Karpas-422 (cell line): Measurements from ENCODE around the gene GNAS. TPM values are rescaled to one million over a fixed set of nuclear protein-coding genes. Genes with fewer than 3 reads are reported as not detected.

Experiments
- DNase-seq: peaks from one replicate; pipeline ENCODE4 v3.0.0-alpha.2; 2015
- H2AFZ ChIP-seq: fragments of 200-600 bp; sonication (generic); 2 replicates; pipeline ENCODE4 v1.6.1; 2014; ENCODE audit warnings: antibody characterized with exemption, low read length, mixed read lengths
- H3K27ac ChIP-seq: fragments of 200-600 bp; sonication (generic); 2 replicates; pipeline ENCODE4 v1.5.1; 2014; ENCODE audit warnings: mild to moderate bottlenecking, low read length, moderate library complexity
- H3K27me3 ChIP-seq: fragments of 200-600 bp; sonication (generic); 2 replicates; pipeline ENCODE4 v1.6.1; 2014; ENCODE audit warnings: low read length, mixed read lengths
- H3K36me3 ChIP-seq: fragments of 200-600 bp; sonication (generic); 2 replicates; pipeline ENCODE4 v1.6.1; 2014; ENCODE audit warnings: low read length, mixed read lengths; ENCODE audit not compliant: insufficient read depth
- H3K4me1 ChIP-seq: fragments of 200-600 bp; sonication (generic); 2 replicates; pipeline ENCODE4 v1.6.1; 2014; ENCODE audit warnings: mild to moderate bottlenecking, low read length, mixed read lengths
- H3K4me2 ChIP-seq: fragments of 200-600 bp; sonication (generic); 2 replicates; pipeline ENCODE4 v1.6.1; 2014; ENCODE audit warnings: low read length, low read depth, mild to moderate bottlenecking; ENCODE audit not compliant: poor library complexity, severe bottlenecking
- H3K4me3 ChIP-seq: fragments of 200-600 bp; sonication (generic); 2 replicates; pipeline ENCODE4 v1.5.1; 2014; ENCODE audit warnings: mild to moderate bottlenecking, antibody characterized with exemption, low read length, mixed read lengths
- H3K79me2 ChIP-seq: fragments of 200-600 bp; sonication (generic); 2 replicates; pipeline ENCODE4 v1.6.1; 2014; ENCODE audit warnings: mild to moderate bottlenecking, low read length, mixed read lengths
- H3K9ac ChIP-seq: fragments of 200-600 bp; sonication (generic); 2 replicates; pipeline ENCODE4 v1.6.0; 2014; ENCODE audit warnings: low read length
- H3K9me2 ChIP-seq: fragments of 200-600 bp; sonication (generic), shearing (Covaris generic); replicated peaks from 2 replicates; pipeline ENCODE4 v1.6.0; 2014; ENCODE audit warnings: mild to moderate bottlenecking, low read length, moderate library complexity; ENCODE audit not compliant: insufficient read depth
- H3K9me3 ChIP-seq: fragments of 300-700, 200-600 bp; sonication (generic); 2 replicates; pipeline ENCODE4 v1.6.1; 2014; ENCODE audit warnings: low read length, mixed read lengths
- H4K20me1 ChIP-seq: fragments of 200-600 bp; sonication (generic); 2 replicates; pipeline ENCODE4 v1.6.1; 2014; ENCODE audit warnings: mild to moderate bottlenecking, antibody characterized with exemption, low read length, low read depth; ENCODE audit not compliant: insufficient read depth
- total RNA-seq: library from RNA; depleted of rRNA; stranded (reverse); fragments of >200 nt; shearing (Covaris generic); gene quantifications from 2 replicates; pipeline ENCODE4 v1.2.3, GENCODE V29; 2014; ENCODE audit warnings: low replicate concordance

Gene GNAS
- total RNA-seq, 1 experiment from 2014 or later = 624 TPM

DNA sequence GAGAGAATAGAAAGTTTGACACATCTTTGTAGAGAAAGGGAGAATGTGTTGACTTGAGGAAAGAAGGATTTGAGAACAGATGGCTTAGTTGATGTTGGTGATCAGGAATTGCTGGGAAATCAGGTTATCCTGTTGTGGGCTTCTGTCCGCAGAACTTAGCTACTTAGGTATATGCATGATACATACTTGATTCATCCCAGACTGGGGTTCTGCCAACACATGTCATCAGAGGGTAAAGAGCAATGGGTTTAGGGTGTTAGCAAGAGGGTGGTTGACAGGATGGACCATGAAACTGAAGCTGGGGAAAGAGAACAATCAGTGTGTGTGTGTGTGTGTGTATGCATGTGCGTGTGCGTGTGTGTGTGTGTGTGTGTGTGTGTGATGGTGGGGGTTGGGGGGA, 78.0 kb downstream of the GNAS start:
- Histone ChIP-seq H3K4me1 (peaks cover 16% of the 10 kb centered on the region), H3K9ac (no peak overlapping the region), H3K36me3 (no peaks in the 10 kb centered on the region), H3K27ac (no peak overlapping the region), H3K9me3 (no peaks in the 10 kb centered on the region), H3K79me2 (no peaks in the 10 kb centered on the region), H3K9me2 (no peaks in the 10 kb centered on the region), H3K4me3 (no peak overlapping the region), H2AFZ (no peak overlapping the region), H3K27me3 (no peaks in the 10 kb centered on the region), H3K4me2 (peak overlapping the region; percentile 40), H4K20me1 (no peaks in the 10 kb centered on the region)
- no peak for DNase-seq

DNA sequence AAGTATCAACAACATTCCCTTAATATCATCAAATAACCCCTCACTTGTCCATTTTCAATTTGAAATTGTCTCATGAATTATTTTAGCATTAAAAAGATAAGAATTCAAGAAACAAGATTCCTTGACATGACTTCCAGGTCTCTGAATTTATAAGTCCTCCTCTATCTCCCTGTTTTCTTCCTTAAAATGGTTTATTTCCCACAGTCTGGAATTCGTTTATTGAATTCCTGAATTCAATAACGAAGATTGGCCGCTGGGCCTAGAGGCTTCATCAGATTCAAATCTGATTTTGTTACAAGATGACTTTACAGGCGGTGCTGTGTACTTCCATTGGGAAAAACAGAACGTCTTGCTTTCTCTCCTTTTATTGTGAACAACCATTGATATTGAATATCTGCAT, 79.7 kb downstream of the GNAS start:
- no peak overlapping the region for H3K9ac ChIP-seq
- no peak overlapping the region for H3K4me3 ChIP-seq
- peaks cover 16% of the 10 kb centered on the region for H3K4me1 ChIP-seq
- H3K27me3 ChIP-seq = no peaks in the 10 kb centered on the region
- no peak overlapping the region for H3K27ac ChIP-seq
- no peaks in the 10 kb centered on the region for H3K9me3 ChIP-seq
- no peak for DNase-seq
- H3K79me2 ChIP-seq = no peaks in the 10 kb centered on the region
- H3K4me2 ChIP-seq = no peak overlapping the region
- no peaks in the 10 kb centered on the region for H3K9me2 ChIP-seq
- no peaks in the 10 kb centered on the region for H4K20me1 ChIP-seq
- no peak overlapping the region for H2AFZ ChIP-seq
- no peaks in the 10 kb centered on the region for H3K36me3 ChIP-seq

DNA sequence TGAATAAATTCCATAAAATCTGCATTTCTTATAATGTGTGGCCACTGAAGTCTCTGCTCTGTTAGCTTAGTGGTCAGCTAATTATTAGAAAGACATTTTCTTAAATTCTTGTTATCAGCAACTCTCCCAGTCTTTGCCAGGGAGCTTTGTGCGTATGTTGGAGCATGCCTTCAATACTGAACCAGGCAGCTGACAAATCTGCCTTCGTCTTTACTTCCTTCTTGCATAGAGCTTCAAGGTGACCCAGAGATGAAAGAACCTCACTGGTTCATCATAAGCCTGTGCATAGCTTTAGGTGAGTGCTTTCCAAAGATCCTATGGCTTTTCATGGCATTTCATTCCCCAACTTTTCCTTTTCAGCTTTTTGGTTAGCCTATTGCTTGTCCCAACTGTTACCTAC, 85.6 kb downstream of the GNAS start:
- Histone ChIP-seq H3K27me3 (no peaks in the 10 kb centered on the region; the same call in 1 of the 2 replicates), H3K9ac (no peak overlapping the region), H3K79me2 (no peaks in the 10 kb centered on the region), H3K9me3 (no peaks in the 10 kb centered on the region), H3K4me1 (peaks cover 14% of the 10 kb centered on the region), H3K9me2 (no peaks in the 10 kb centered on the region), H3K4me2 (peak overlapping the region; percentile 24), H3K27ac (no peak overlapping the region), H3K36me3 (no peaks in the 10 kb centered on the region), H2AFZ (0 out of 2 replicates have a peak overlapping the region, but pooled peaks have one; percentile 38), H3K4me3 (no peak overlapping the region), H4K20me1 (no peaks in the 10 kb centered on the region)
- no peak for DNase-seq

- DNase-seq = peak; percentile 56
- Histone ChIP-seq H3K27me3 (no peaks in the 10 kb centered on the region; the same call in 1 of the 2 replicates), H3K9ac (no peak overlapping the region), H3K4me2 (peak overlapping the region; percentile 24), H2AFZ (0 out of 2 replicates have a peak overlapping the region, but pooled peaks have one; percentile 38), H3K79me2 (no peaks in the 10 kb centered on the region), H3K27ac (no peak overlapping the region), H3K4me1 (peaks cover 14% of the 10 kb centered on the region), H3K9me3 (no peaks in the 10 kb centered on the region), H3K36me3 (no peaks in the 10 kb centered on the region), H3K4me3 (no peak overlapping the region), H3K9me2 (no peaks in the 10 kb centered on the region), H4K20me1 (no peaks in the 10 kb centered on the region)
Measured at GRCh38 chr20:58938541-58938940, 86.0 kb downstream of the GNAS start.

GRCh38 chr20:58941471-58941870, 89.0 kb downstream of the GNAS start:
- no peak for DNase-seq
- no peaks in the 10 kb centered on the region for H3K79me2 ChIP-seq
- no peaks in the 10 kb centered on the region for H4K20me1 ChIP-seq
- H3K4me1 ChIP-seq = peaks cover 19% of the 10 kb centered on the region
- no peak overlapping the region for H2AFZ ChIP-seq
- no peak overlapping the region for H3K9ac ChIP-seq
- H3K9me2 ChIP-seq = no peaks in the 10 kb centered on the region
- H3K4me3 ChIP-seq = no peak overlapping the region
- H3K4me2 ChIP-seq = no peak overlapping the region
- H3K27me3 ChIP-seq = no peaks in the 10 kb centered on the region; the same call in 1 of the 2 replicates
- no peaks in the 10 kb centered on the region for H3K9me3 ChIP-seq
- no peaks in the 10 kb centered on the region for H3K36me3 ChIP-seq
- H3K27ac ChIP-seq = no peak overlapping the region

- DNase-seq = no peak
- no peaks in the 10 kb centered on the region for H3K9me2 ChIP-seq
- no peaks in the 10 kb centered on the region for H3K79me2 ChIP-seq
- no peak overlapping the region for H3K27ac ChIP-seq
- no peak overlapping the region for H2AFZ ChIP-seq
- H3K4me3 ChIP-seq = no peak overlapping the region
- peaks cover 19% of the 10 kb centered on the region for H3K4me1 ChIP-seq
- H3K36me3 ChIP-seq = no peaks in the 10 kb centered on the region
- H3K9ac ChIP-seq = no peak overlapping the region
- H3K27me3 ChIP-seq = no peaks in the 10 kb centered on the region; the same call in 1 of the 2 replicates
- H3K9me3 ChIP-seq = no peaks in the 10 kb centered on the region
- no peak overlapping the region for H3K4me2 ChIP-seq
- no peaks in the 10 kb centered on the region for H4K20me1 ChIP-seq
Measured at GRCh38 chr20:58942549-58942948, 90.0 kb downstream of the GNAS start.

- H3K27ac ChIP-seq = no peak overlapping the region
- no peaks in the 10 kb centered on the region for H3K27me3 ChIP-seq
- DNase-seq = no peak
- peaks cover 5% of the 10 kb centered on the region for H3K4me1 ChIP-seq
- no peaks in the 10 kb centered on the region for H4K20me1 ChIP-seq
- H3K79me2 ChIP-seq = no peaks in the 10 kb centered on the region
- H3K4me2 ChIP-seq = no peak overlapping the region
- H2AFZ ChIP-seq = no peak overlapping the region
- no peaks in the 10 kb centered on the region for H3K36me3 ChIP-seq
- H3K9me3 ChIP-seq = no peaks in the 10 kb centered on the region
- no peak overlapping the region for H3K9ac ChIP-seq
- no peaks in the 10 kb centered on the region for H3K9me2 ChIP-seq
- no peak overlapping the region for H3K4me3 ChIP-seq
Measured at GRCh38 chr20:58944610-58945009, 92.1 kb downstream of the GNAS start.

DNA sequence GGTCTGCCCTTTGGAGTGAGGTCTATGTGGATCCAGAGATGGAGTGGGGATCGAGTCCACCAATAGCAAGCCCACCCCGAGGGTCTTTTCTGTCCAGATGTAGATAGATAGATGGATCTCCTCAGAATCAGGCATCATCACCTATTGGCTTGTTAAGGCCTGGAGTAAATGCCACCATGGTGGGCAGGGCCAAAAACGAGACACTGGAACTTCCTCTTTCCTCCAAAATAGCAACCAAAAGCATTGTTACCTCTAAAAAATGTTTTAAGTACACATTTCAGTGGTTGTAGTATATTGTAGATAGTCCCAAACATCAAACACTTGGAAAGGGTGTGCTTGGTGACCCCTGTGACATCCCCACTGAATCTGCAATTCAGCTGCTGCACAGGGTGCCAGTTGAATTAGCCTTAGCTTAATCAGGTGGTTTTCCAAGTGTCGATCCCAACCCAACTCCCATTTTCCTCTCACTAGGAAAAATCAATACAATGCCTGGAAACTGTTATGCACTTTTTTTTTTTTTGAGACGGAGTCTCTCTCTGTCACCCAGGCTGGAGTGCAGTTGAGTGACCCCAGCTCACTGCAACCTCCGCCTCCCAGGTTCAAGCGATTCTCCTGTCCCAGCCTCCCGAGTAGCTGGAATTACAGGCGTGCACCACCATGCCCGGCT, 93.6 kb downstream of the GNAS start:
- Histone ChIP-seq H3K79me2 (no peaks in the 10 kb centered on the region), H3K4me3 (no peak overlapping the region), H3K9me3 (no peaks in the 10 kb centered on the region), H3K9me2 (no peaks in the 10 kb centered on the region), H3K4me1 (peaks cover 5% of the 10 kb centered on the region), H3K27ac (no peak overlapping the region), H3K4me2 (no peak overlapping the region), H3K27me3 (no peaks in the 10 kb centered on the region), H4K20me1 (no peaks in the 10 kb centered on the region), H3K9ac (no peak overlapping the region), H2AFZ (no peak overlapping the region), H3K36me3 (no peaks in the 10 kb centered on the region)
- DNase-seq = peak; percentile 51
